CD4-positive, alpha-beta T cell (primary cell): ENCODE data around the gene MNX1. TPM values are rescaled to one million over a fixed set of nuclear protein-coding genes. Genes with fewer than 3 reads are reported as not detected.

Source experiments
- ATAC-seq: fragments of 200-7000 bp; cut with Tn5 transposase; one replicate; pipeline ENCODE4 v1.10.0; 2022; ENCODE audit warnings: mild to moderate bottlenecking; ENCODE audit not compliant: poor library complexity
- CTCF ChIA-PET: fragments of 350-600 bp; sonication (Branson Sonifier 250); formaldehyde crosslinking; loops from one replicate; lab custom pipeline; 2021; ENCODE audit warnings: antibody characterized with exemption, inconsistent platforms; lab: Charles Lee
- POLR2A ChIA-PET: fragments of 350-600 bp; sonication (Branson Sonifier 250); formaldehyde crosslinking; loops from one replicate; lab custom pipeline; 2021; ENCODE audit warnings: antibody characterized with exemption, inconsistent platforms; lab: Charles Lee
- DNase-seq, 14 experiments: peaks; one replicate each; pipeline ENCODE4 v3.0.0-alpha.2; 2013 to 2020; ENCODE audit warnings: mixed read lengths in 2 of 14
- H3K27ac ChIP-seq, 2 donors: one replicate each; pipeline versions ENCODE4 v1.5.1 to v1.7.0; 2013; ENCODE audit warnings: low read length in 2 of 2, low read depth in 1 of 2, mild to moderate bottlenecking in 1 of 2
- H3K27me3 ChIP-seq, 2 experiments: 1 replicate in 1 of 2; 2 replicates in 1 of 2; pipeline versions ENCODE4 v1.6.1 to v1.7.0; 2013; ENCODE audit warnings: low read length in 2 of 2, control low read depth in 1 of 2, mild to moderate bottlenecking in 1 of 2, moderate library complexity in 1 of 2; ENCODE audit not compliant: insufficient read depth in 2 of 2, control insufficient read depth in 1 of 2
- H3K36me3 ChIP-seq: one replicate; pipeline ENCODE4 v1.6.1; 2013; ENCODE audit warnings: low read length, control low read depth; ENCODE audit not compliant: insufficient read depth
- H3K4me1 ChIP-seq: one replicate; pipeline ENCODE4 v1.6.1; 2013; ENCODE audit warnings: low read length, control low read depth; ENCODE audit not compliant: insufficient read depth
- H3K4me3 ChIP-seq: one replicate; pipeline ENCODE4 v1.5.1; 2013; ENCODE audit warnings: mild to moderate bottlenecking, low read length, moderate library complexity
- H3K9me3 ChIP-seq, 2 experiments: 1 replicate in 1 of 2; 2 replicates in 1 of 2; pipeline versions ENCODE4 v1.6.1 to v1.7.0; 2013; ENCODE audit warnings: low read length in 2 of 2, mild to moderate bottlenecking in 2 of 2, control low read depth in 1 of 2, moderate library complexity in 1 of 2; ENCODE audit not compliant: control insufficient read depth in 1 of 2, insufficient read depth in 1 of 2
- H3K27ac Mint-ChIP-seq: one replicate; pipeline ENCODE4 v1.8.0; 2020; ENCODE audit warnings: mixed read lengths
- H3K27me3 Mint-ChIP-seq: one replicate; pipeline ENCODE4 v1.8.0; 2021; ENCODE audit warnings: mixed read lengths
- H3K36me3 Mint-ChIP-seq: one replicate; pipeline ENCODE4 v1.8.0; 2021; ENCODE audit warnings: low read depth, mixed read lengths
- H3K4me1 Mint-ChIP-seq: one replicate; pipeline ENCODE4 v1.8.0; 2021; ENCODE audit warnings: low read depth, mixed read lengths
- H3K4me3 Mint-ChIP-seq: one replicate; pipeline ENCODE4 v1.8.0; 2020; ENCODE audit warnings: mild to moderate bottlenecking, mixed read lengths
- H3K9me3 Mint-ChIP-seq: one replicate; pipeline ENCODE4 v1.8.0; 2020; ENCODE audit warnings: mixed read lengths
- CTCF ChIP-seq: fragments of 200-600 bp; IDR thresholded peaks from one replicate; pipeline ENCODE4 v1.8.0; 2022; ENCODE audit warnings: antibody characterized with exemption, mild to moderate bottlenecking
- intact Hi-C, 2 experiments: fragments of 100-400 bp; cut with DNase I in 1 of 2; cut with micrococcal nuclease in 1 of 2; formaldehyde crosslinking; loops; one replicate each; pipeline versions ENCODE4 v1.15.1 to v1.9.0; 2023 to 2025; cut with DNase I, micrococcal nuclease
- total RNA-seq, 174 experiments: library from RNA in 2 of 174; stranded (reverse) in 2 of 174; gene quantifications; one replicate each; pipeline ENCODE4 v1.2.3 and lab custom pipeline; 2021 to 2026

MNX1 gene
- total RNA-seq, 2 experiments from 2014 or later = 0.14 TPM; not detected in 1

DNA sequence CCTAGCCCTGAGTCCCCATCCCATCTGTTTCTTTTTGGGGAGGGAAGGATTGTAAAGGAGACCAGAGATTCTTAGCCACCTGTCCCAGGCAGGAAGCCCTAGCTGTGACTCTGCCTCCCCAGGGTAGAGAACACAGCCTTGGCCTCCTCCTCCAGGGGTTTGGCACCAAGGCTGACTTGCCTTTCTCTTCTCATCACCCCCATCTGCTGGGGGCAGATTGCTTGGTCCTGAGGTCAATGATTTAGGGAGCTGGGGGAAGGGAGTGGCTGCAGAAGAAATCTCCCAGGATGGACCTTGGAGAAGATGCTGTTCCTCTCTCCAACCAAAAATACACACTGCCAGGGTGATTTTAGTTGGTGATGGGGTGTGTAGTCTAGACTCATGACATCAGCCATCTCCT lies 2.6 kb upstream of the MNX1 start:
- Mint-ChIP-seq H3K27ac (no peak overlapping the region), H3K4me1 (peaks cover 15% of the 10 kb centered on the region), H3K36me3 (no peaks in the 10 kb centered on the region), H3K4me3 (no peak overlapping the region), H3K9me3 (no peaks in the 10 kb centered on the region), H3K27me3 (peaks cover 81% of the 10 kb centered on the region)
- Histone ChIP-seq H3K4me1 (peaks cover 20% of the 10 kb centered on the region), H3K36me3 (no peaks in the 10 kb centered on the region), H3K4me3 (no peak overlapping the region), H3K9me3 (peaks cover 0 to 26% of the 10 kb centered on the region in 2 experiments), H3K27ac (no peak overlapping the region), H3K27me3 (peaks cover 80 to 85% of the 10 kb centered on the region in 2 experiments)
- ChIA-PET POLR2A (no interaction called here), CTCF (no interaction called here)
- intact Hi-C loops = no loop called here
- no peak for DNase-seq
- no peak for ATAC-seq
- no peak for TF ChIP-seq CTCF

GRCh38 chr7:157012113-157012547 lies 1.7 kb upstream of the MNX1 start:
- Histone ChIP-seq H3K36me3 (no peaks in the 10 kb centered on the region), H3K9me3 (peaks cover 0 to 23% of the 10 kb centered on the region in 2 experiments), H3K4me1 (peaks cover 20% of the 10 kb centered on the region), H3K4me3 (no peak overlapping the region), H3K27ac (no peak overlapping the region), H3K27me3 (peaks cover 81 to 85% of the 10 kb centered on the region in 2 experiments)
- POLR2A ChIA-PET = no interaction called here
- TF ChIP-seq CTCF = no peak
- Mint-ChIP-seq H3K4me1 (peaks cover 15% of the 10 kb centered on the region), H3K27ac (no peak overlapping the region), H3K9me3 (no peaks in the 10 kb centered on the region), H3K27me3 (peaks cover 84% of the 10 kb centered on the region), H3K4me3 (no peak overlapping the region), H3K36me3 (no peaks in the 10 kb centered on the region)
- DNase-seq = no peak
- CTCF ChIA-PET = no interaction called here
- no peak for ATAC-seq
- intact Hi-C loops = no loop called here

DNA sequence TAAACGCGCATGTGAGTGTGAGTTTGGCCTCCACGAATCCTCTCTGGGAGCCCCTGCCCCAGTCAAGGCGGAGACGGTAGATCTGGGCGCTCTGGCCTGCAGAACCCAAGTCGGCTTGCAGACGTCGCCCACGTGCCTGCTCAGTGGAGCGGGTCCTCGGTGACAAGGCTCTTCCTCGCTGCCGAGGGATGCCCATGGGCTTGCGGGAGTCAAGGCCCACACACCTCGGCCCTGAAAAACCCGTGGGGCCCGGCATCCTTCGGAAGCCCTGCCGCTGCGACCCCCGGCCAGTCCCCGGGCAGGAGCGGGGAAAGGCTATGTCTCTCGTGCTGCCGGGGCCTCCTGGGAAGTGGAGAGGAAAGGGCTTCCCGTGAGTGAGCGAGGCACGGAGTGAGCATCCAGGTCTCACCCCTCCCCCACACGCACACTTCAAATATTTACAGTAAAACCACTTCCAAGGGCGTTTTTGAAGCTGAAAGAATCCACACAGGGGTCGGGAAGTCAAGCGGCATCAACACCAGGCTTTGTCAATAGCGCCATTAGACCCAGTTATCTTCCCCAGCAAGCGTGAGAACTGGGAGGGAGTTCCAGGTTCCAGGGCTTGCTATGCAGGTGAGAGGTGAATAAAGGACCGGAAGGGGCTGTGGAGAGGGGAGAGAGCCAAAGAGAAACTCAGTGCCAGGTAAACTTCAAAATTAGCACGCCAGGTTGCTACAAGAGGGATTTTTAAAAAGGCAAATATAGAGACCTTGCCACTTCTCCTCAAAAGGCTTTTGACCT lies 1.1 kb upstream of the MNX1 start:
- no peak for TF ChIP-seq CTCF
- ATAC-seq (no peak), DNase-seq (no peak)
- H3K27me3 Mint-ChIP-seq = peaks cover 81% of the 10 kb centered on the region
- CTCF ChIA-PET = no interaction called here
- H3K4me1 Mint-ChIP-seq = peaks cover 15% of the 10 kb centered on the region
- no peaks in the 10 kb centered on the region for H3K9me3 Mint-ChIP-seq
- H3K36me3 ChIP-seq = no peaks in the 10 kb centered on the region
- peaks cover 19% of the 10 kb centered on the region for H3K4me1 ChIP-seq
- POLR2A ChIA-PET = no interaction called here
- H3K4me3 Mint-ChIP-seq = peak overlapping the region; percentile 77
- no peak overlapping the region for H3K27ac ChIP-seq
- no peak overlapping the region for H3K27ac Mint-ChIP-seq
- peaks cover 78 to 85% of the 10 kb centered on the region in 2 experiments for H3K27me3 ChIP-seq
- peak overlapping the region; percentile 28 for H3K4me3 ChIP-seq
- intact Hi-C loops = no loop called here
- peaks cover 0 to 23% of the 10 kb centered on the region in 2 experiments for H3K9me3 ChIP-seq
- H3K36me3 Mint-ChIP-seq = no peaks in the 10 kb centered on the region
